Measurements from ENCODE around the gene POLD4.

DNA sequence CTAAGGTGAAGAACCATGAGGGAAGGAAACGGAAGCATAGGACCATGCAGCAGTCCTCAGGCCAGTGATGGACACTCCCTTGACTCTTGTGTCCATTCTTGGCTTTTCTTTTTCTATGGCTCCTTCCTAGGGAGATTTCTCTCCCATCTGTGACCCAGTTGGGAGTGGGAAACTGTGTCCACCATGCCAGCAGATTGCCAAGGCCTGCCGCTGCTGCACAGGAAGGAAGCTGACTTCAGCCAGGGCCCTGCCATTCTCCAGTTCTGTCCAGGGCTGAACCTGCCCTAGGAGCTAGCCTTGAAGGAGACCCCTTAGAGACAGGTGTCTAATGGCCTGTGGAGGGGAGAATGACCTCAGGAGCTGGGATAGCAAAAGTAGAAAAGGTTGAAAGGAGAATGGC is 32.7 kb downstream of the POLD4 start:
- TF ChIP-seq YEATS2 (CRISPR knock-in tag; IDR thresholded peaks at IDR 0.05; ENCODE audit: borderline replicate concordance) (no peak), CHD4 (IDR thresholded peaks at IDR 0.05; ENCODE audit: borderline replicate concordance, low read length) (no peak), ZNF850 (CRISPR knock-in tag; conservative IDR thresholded peaks at IDR 0.05) (no peak), CHD2 (IDR thresholded peaks at IDR 0.05; ENCODE audit: low read depth, low read length) (no peak), NCOR1 (IDR thresholded peaks at IDR 0.05; ENCODE audit: borderline replicate concordance, low read length) (no peak), SP4 (CRISPR knock-in tag; IDR thresholded peaks at IDR 0.05) (no peak), ZNF510 (CRISPR knock-in tag; IDR thresholded peaks at IDR 0.05; ENCODE audit: low read depth) (no peak), HHEX (CRISPR knock-in tag; IDR thresholded peaks at IDR 0.05) (no peak), JUND (CRISPR knock-in tag; IDR thresholded peaks at IDR 0.05) (no peak), ZFX (CRISPR knock-in tag; IDR thresholded peaks at IDR 0.05; ENCODE audit: low read depth) (no peak)
- TF ChIP-seq, protein P1, sequence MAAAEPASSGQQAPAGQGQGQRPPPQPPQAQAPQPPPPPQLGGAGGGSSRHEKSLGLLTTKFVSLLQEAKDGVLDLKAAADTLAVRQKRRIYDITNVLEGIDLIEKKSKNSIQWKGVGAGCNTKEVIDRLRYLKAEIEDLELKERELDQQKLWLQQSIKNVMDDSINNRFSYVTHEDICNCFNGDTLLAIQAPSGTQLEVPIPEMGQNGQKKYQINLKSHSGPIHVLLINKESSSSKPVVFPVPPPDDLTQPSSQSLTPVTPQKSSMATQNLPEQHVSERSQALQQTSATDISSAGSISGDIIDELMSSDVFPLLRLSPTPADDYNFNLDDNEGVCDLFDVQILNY (CRISPR knock-in tag; conservative IDR thresholded peaks at IDR 0.05) = no peak
- TF ChIP-seq, protein P2, sequence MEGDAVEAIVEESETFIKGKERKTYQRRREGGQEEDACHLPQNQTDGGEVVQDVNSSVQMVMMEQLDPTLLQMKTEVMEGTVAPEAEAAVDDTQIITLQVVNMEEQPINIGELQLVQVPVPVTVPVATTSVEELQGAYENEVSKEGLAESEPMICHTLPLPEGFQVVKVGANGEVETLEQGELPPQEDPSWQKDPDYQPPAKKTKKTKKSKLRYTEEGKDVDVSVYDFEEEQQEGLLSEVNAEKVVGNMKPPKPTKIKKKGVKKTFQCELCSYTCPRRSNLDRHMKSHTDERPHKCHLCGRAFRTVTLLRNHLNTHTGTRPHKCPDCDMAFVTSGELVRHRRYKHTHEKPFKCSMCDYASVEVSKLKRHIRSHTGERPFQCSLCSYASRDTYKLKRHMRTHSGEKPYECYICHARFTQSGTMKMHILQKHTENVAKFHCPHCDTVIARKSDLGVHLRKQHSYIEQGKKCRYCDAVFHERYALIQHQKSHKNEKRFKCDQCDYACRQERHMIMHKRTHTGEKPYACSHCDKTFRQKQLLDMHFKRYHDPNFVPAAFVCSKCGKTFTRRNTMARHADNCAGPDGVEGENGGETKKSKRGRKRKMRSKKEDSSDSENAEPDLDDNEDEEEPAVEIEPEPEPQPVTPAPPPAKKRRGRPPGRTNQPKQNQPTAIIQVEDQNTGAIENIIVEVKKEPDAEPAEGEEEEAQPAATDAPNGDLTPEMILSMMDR (CRISPR knock-in tag; IDR thresholded peaks at IDR 0.05) = no peak
